DMS 273 (cell line): ENCODE data around the gene SLC10A2.

Source experiments
- DNase-seq: peaks from one replicate; lab custom pipeline; 2025; ENCODE audit not compliant: unreplicated experiment; lab: John Stamatoyannopoulos, UW

Gene SLC10A2

DNA sequence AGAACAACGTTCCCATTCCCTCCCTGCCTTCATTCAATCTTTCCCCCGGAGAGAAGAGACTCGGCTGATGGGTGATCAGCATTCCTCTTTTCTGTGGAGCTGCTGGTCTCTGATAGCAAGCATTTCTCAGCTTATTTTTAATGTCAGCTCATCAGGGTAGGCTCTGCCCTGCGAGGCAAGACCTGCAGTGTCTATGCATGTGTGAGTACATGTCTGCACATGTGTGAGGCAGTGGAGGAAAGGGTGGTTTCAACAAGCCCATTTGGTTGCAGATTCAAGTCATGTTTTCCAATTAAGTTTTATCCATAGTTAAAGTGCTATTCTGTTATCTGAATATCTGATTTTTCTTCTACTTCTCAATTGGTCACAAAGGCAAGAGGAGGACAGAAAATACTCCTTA is 19.5 kb downstream of the SLC10A2 start:
- no peak for DNase-seq

- no peak for DNase-seq
Observed at GRCh38 chr13:103044056-103044455, 22.2 kb downstream of the SLC10A2 start.

DNA sequence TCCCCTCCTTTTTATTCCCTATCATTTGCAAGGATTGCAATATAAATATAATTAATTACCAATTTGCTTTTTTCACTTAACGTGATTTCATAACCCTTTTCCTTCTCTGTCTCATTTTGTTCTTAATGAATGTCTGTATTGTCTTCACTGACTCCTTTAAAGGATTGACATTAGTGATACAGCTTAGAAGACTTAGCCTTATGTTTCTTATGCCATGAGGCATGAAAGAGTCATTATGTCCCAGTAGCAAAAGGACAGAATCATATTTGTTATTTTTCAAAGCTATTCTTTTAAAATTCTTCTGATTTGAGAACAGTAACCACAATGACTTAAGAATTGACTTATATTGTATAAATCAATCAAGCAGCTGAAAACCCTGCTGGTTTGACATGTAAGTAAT is 26.2 kb downstream of the SLC10A2 start:
- no peak for DNase-seq

DNA sequence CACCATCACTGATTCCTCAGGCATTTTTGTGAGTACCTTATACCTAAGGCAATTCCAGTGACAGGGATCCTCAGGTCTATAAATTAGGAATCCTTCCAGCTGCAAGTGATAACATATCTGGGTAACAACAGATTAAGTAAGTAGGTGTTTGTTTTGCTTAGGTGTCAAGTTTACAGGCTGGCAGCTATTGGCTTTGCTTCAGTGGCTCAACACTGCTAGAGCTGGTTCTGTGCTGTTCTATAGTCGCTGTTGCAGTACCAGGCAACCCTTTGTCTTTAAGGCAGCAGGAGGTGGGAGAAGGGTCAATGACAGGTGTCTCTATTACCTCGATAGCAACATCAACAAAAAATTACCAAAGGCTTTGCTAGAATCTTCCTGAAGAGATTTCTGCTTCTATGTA is 27.0 kb downstream of the SLC10A2 start:
- DNase-seq, result no peak

- no peak for DNase-seq
Observed at GRCh38 chr13:103036268-103036667, 29.9 kb downstream of the SLC10A2 start.

DNA sequence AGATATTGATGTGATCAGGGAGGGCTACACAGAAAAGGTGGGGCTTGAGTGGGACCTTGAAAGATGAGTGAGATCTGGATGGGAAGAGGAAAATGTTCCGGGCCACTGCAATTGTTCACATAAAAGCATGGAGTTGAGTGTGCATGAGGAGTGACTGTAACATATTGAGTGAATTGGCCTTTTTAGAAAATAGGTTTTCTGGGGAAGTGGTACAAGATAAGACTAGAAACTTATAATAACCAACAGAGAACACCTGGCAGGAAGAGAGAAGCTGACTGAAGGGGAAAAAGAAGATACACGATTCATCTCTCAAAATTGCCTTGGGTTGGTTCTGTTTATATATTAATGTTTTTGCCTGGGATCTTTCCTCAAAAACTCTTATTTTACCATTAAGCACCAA is 32.2 kb downstream of the SLC10A2 start:
- no peak for DNase-seq

DNA sequence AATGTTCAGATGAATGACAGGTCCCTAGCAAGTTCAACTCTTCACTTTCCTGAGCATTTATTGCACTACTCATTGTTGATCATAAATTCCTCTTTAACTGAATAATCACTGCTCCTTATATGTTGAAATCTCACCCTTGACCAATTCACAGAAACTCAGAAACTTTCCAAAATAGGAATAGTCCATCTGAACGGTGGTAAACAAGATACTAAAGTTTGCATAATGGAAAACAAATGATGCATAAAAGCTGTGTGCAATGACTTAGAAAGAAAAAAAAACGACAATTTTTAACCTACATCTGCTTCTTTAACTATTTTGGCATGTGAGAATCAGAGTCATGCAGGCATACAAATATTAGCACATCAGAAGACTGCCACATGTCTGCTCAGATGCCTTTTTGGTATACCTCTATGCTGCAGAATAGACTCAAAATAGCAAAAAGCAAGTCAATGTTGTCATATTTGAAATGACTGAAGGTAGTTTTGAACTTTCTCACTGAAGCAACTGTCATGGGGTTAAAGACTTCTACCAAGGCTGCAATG is 34.8 kb downstream of the SLC10A2 start:
- DNase-seq, result no peak

- no peak for DNase-seq
Observed at GRCh38 chr13:103030776-103031175, 35.4 kb downstream of the SLC10A2 start.

DNA sequence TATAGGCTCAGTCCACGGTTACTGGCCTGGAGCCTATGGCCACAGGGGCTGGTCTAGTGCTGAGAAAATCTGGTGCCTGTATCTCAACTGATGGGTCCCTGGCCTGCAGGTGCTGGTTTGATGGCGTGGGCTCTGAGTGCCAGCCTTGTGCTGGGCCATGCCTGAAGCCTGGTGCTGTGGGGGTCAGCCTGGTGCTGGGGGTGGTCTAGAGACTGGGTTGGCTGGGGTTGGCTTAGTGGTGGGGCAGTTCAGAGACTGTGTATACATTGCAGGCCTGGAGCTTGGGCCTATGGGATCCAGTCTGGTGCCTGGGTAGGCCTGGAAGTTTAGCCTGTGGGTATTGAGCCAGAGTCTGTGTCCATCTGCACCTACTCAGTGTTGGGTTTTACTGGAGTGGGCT is 36.4 kb downstream of the SLC10A2 start:
- no peak for DNase-seq

GRCh38 chr13:103022336-103022735 is 43.9 kb downstream of the SLC10A2 start:
- no peak for DNase-seq

GRCh38 chr13:103018556-103018955 is 47.7 kb downstream of the SLC10A2 start:
- DNase-seq, result no peak

- no peak for DNase-seq
Observed at GRCh38 chr13:103012646-103013045, 53.6 kb downstream of the SLC10A2 start.

DNA sequence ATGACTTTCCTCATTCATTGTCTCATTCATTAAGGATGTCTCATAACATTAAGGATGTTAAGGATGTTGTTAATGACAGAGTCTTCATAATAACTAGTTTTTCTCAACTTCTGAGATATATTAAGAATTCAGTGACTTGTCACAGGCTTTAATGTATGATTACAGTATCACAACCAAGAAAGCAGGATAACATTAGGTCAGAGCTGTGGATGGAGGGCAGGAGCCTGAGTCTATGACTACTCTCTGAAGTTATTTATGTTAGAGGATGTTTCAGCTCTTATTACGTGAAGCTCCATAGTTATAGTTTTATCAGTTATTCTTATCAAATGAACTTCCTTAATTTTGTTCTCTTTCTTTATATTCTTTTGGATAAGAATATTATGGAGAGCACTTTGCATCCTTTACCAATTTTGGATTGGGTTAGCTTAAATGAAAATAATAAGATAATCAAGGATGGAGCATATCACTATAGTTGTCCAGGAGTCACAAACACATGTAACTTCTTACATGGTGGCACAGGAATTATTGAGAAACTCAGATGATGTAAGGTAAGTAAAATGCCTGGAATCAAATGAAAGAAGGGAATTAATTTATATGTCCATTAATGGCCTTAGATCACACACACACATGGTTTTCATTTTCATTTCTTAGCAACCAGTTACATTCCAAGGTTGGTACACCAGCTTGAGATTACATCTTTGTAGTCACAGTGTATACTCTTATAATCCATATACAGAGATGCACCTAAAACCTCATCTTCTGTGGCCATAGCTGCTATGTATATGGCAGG is 57.0 kb downstream of the SLC10A2 start:
- DNase-seq, result no peak

DNA sequence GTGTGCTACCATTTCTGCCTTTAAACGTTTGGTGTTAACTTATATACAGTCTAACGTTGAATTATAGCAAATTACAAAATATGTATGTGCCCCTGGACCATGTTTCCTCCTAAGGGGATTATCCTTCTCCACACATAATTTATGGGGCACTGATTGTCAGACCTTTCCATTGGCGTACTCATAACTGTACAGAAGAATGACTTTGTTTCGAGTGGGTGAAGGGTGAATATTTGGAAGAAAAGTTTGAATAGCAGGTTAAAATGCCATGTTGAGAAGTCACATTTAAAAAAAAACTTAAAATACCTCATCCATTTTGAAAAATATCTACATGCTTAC is 58.8 kb downstream of the SLC10A2 start:
- no peak for DNase-seq

DNA sequence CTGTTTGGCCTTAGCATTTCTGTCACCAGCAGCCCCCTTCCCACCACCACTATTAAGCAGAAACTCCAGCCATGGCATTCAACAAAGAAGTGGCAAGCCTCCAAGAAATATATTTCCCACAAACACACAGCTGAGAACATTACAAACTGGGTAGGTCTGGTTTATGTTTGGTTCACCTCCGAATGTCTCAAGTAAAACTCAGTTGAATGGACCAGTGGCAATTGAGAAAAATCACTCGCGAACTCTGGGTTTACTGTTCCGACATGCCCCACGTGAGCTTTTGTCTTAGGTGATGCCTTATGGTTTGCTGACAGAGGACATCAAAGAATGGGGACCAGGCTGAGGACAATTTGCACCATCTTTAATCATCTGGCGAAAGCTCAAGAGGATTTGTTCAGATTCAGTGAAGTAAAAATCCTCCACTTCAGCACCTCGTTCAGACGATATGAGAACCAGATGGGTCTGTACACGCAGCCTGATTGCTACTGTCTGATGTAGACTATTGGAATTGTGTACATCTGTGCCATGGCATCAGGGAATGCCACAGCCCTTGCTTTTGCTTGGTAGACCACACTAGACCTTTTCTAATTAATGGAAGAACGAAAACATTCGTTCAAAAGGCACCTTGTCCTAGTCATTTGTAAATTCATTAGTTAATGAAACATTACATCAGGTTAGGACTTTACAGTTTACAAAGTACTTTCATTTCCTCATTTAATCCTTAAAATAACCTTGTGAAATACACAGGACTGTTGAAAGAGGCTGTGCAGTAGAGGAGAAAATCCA is 59.4 kb downstream of the SLC10A2 start:
- no peak for DNase-seq

GRCh38 chr13:103004661-103005345 is 61.4 kb downstream of the SLC10A2 start:
- no peak for DNase-seq

DNA sequence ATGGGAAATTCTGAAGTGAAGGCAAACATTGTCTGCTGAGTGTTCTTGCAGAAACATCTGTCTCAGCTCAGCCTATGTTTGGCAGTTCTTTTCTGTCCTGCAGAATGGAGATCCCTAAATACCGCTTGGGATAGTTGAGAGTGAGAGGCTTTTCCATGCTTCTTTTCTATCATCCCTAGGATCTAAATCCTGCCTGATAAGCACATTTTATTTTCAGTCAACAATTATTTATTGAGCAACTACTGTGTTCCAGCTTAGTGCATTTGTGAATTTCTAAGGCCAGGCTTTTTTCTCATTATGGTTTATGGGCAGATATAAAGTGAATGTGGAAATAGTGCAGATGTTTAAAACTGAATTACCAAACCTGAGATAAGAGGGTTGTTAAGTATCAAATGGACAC is 62.6 kb downstream of the SLC10A2 start:
- DNase-seq, result no peak

DNA sequence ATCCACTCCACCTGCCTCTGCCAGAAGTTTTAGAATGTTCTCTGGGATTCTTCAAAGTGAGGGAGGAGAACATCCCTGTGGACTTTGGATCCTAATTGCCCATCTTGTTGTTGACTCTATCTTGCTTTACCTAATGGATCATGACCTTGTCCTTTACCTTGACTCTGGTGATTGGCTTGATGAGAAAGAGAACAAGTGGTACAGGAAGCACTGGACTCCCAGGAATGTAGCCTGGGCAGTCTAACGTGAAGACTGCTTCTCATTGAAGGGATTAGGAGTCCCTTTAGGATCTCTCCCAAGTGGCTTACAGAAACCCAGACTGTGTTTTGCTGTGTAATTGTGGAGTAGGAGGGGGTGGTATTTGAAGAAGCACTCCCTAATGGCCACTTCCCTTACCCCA is 63.9 kb downstream of the SLC10A2 start:
- DNase-seq, result no peak

DNA sequence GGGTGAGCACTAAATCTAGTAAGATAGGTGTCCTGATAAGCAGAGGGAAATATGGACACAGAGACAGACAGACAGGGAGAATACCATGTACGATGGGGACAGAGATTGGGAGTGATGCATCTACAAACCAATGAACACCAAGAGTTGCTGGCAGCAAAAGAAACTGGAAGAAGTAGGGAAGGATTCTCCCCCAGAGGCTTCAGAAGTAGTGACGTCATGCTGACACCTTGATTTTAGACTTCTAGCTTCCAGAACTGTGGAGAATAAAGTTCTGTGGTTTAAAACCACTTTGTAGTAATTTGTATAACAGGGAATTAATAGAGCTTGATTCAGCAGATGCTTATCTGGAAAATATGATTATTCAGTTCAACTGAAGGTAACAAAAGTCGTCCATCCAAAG is 66.1 kb downstream of the SLC10A2 start:
- DNase-seq, result no peak

DNA sequence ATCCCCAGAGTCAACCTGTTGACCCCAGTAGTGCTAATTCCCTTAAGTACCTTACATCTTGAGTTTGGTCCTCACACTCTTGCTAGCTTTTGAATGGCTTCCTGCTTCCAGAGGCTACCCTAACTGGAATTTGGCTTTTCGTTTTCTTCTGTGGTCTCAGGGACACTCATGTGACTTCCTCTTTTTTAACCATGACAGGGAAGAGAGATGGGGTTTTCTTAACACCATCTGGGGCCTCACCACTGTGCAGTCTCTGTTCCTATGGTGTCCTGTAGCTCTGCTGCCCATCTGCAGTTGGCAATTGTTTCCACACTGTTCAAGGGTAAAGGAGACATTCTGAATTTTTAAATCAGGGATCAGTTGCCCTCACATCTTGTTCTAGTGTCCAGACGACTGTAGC is 66.7 kb downstream of the SLC10A2 start:
- no peak for DNase-seq
